M059J (cell line): ENCODE results near the gene SPRING1. TPM values are rescaled to one million over a fixed set of nuclear protein-coding genes. Genes with fewer than 3 reads are reported as not detected.

Experiments used
- DNase-seq: peaks from one replicate; pipeline ENCODE4 v3.0.0-alpha.2; 2012; ENCODE audit warnings: low read depth
- total RNA-seq: library from RNA; depleted of rRNA; stranded (reverse); fragments of >200 nt; shearing (Covaris generic); gene quantifications from 2 replicates; pipeline ENCODE4 v1.2.3, GENCODE V29; 2014

The SPRING1 gene
- total RNA-seq, 1 experiment from 2014 or later: 28.3 TPM

- DNase-seq: no peak
These were observed 1.6 kb upstream of the SPRING1 start for GRCh38 chr12:116739381-116739887.

GRCh38 chr12:116736962-116737773, 701 bp downstream of the SPRING1 start:
- peak; percentile 7 for DNase-seq

- DNase-seq: no peak
These were observed 1.8 kb downstream of the SPRING1 start for GRCh38 chr12:116735951-116736599.

GRCh38 chr12:116735084-116735483, 2.8 kb downstream of the SPRING1 start:
- no peak for DNase-seq

GRCh38 chr12:116734156-116734768, 3.6 kb downstream of the SPRING1 start:
- DNase-seq: no peak

DNA sequence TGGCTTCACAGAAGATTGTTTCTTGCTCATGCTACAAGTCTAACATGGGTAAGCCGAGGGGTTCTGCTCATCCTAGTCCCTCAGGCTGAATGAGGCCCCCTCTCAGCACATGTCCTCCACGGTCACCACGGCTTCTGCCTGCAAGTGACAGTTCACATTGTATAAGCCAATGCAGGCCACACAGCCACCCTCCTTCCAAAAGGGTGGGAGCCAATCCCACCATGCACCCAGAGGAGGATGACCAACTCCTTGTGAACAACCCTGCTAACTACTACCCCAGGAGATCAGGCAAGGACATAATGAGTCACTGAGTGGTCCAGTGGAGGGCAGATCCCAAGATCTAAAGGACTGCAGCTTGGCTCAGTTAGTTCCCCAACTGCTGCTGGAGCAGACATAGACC, 6.1 kb downstream of the SPRING1 start:
- no peak for DNase-seq

DNA sequence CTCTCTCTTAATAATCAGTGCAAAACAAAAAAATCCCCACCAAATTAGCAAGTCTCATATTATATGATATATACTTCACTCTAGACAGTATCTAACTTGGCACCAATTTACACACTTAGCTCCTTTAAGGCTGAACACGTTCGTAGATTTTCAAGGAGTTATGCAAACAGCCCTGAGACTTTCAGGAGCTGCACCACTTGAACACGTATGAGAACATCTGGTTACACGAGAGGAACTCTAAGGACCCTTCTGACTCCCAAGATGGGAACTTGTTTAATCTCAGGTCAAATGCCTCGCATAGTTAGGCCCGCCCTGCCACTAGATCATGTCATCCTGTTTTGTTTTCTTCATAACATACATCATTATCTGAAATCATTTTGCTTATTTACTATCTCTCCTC, 10.0 kb downstream of the SPRING1 start:
- no peak for DNase-seq

- no peak for DNase-seq
These were observed 10.6 kb downstream of the SPRING1 start for GRCh38 chr12:116727261-116727660.

GRCh38 chr12:116726694-116727093, 11.2 kb downstream of the SPRING1 start:
- no peak for DNase-seq

- no peak for DNase-seq
These were observed 15.6 kb downstream of the SPRING1 start for GRCh38 chr12:116722245-116722644.

DNA sequence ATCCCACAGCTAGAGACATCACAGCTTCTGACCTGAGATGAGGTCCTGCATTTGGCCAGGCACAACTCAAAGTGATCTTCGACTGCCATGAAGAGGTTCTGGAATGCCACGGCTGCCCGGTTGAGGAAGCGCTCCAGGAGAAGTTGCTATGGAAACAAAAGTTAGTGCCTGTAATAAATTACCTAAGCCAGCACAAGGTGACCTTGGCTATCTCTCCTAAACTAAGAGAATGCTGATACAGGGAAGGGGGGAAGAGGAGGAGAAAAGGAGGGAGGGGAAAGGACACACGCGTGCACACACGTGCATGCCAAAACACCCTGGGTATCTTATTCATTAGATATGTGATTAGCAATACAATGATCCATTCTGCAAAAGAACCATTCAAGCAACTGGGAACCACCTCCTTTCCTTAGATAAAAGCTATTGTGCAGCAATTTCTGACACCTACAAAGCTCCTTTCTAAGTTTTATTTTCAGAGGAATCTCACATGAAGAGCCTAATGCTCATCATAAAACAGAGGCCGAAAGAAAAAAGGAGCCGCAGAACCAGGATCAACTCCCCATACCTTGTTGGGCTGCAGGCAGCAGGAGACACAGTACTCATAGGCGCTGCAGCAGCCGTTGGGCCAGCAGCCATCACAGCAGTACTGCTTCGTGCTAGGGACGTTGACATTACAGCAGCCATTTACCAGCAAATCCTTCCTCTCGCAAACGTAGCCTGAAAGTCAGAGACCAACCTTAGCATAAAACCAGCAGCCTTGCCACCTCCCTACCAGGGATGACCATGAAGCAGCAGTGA, 17.9 kb downstream of the SPRING1 start:
- DNase-seq: no peak

DNA sequence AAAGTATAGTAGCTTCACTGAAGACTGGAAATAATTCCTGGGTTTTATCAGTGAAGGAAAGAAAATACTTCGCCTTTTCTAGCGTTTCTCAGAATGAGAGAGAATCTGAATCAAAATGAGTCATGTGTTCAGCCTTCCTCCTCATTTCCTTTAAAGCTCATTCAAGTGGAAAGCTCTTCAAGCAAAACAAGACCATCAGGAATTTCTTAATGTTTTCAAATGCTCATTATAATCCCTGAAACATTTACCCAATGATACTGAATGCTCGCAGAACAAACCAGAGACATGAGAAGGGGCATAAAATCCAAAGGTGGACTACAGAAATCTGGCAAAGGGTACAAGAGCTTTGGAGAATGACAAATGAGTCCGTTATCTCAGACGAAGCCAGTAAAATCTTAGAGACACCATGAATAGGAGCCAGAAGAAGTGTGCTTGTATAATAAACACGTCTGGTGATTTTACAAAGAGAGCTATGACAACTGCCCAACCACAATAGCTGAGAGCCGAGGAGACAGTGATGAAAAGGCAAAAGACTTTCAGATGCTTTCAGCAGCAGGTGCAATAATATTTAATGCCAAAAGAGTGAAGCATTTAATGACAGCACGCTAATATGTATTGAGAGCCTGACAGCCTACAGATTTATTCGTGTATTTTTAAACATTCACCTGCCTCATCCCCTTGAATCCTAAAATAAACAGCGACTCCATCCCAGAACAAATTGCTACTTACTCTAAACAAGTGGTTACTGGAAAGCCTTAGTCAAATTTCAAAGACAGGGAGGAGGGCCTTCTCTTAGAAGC, 19.0 kb downstream of the SPRING1 start:
- peak; percentile 70 for DNase-seq

DNA sequence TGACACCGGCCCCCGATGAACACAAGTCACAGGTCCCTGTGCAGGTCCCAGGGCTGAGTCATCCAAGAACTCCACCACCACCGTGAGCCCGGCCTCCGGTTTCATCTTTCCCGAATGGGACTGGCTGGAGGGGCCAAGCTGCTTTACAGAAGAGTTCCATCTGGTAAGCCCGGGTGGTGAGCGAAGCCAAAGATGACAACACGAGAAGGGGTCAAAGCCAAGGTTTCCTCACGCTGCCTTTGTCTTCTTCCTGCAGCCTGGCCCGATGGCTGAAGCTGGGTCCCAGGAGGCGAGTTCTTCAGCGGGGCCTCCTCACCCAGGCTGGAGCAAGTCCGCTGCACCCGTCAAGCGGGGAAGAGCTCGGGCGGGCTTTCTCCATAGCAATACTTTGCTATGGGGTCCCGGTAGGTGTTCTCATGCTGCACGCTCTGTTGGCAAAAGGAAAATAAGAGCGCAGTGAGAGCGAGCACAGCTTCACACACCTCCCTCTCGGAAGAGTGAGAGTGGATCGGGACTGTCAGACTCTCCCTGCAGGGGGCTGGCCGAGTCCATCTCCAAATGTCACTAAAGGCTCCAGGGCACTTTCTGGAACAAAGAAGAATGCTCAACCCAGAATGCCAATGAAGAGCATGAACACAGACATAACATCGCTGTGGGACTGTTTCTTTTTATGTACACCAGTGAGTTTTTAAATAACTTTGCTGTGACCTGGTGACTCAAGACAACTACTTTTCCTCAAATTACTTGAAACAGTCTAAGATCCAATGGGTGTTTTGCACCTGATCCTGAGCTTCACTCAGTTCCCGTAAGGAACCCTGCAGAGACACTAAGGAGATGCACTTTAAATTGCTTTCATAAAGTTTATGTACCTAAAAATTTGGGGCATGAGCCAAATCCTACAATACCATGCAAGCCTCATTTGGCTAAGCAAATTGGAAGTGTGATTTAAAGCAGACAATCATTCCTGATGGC, 20.1 kb downstream of the SPRING1 start:
- DNase-seq: peak; percentile 60

DNA sequence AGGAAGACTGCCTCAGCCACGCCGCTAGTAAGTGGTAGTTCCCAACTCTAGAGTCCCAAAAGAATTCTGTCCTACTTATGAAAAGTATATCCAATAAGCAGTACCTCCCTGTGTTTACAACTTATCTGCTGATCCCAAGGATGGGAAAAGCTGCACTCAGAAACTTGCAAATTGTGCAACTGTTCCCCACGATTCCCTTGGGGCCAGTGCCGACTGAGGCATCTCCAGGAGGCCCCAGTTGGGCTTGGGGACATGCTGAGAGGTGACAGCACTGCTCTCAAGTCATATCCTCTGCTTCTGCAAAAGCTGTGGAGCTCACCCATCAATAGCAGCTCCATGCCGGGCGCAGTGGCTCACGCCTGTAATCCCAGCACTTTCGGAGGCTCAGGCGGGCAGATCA, 23.7 kb downstream of the SPRING1 start:
- DNase-seq: no peak

GRCh38 chr12:116713527-116713926, 24.3 kb downstream of the SPRING1 start:
- no peak for DNase-seq

DNA sequence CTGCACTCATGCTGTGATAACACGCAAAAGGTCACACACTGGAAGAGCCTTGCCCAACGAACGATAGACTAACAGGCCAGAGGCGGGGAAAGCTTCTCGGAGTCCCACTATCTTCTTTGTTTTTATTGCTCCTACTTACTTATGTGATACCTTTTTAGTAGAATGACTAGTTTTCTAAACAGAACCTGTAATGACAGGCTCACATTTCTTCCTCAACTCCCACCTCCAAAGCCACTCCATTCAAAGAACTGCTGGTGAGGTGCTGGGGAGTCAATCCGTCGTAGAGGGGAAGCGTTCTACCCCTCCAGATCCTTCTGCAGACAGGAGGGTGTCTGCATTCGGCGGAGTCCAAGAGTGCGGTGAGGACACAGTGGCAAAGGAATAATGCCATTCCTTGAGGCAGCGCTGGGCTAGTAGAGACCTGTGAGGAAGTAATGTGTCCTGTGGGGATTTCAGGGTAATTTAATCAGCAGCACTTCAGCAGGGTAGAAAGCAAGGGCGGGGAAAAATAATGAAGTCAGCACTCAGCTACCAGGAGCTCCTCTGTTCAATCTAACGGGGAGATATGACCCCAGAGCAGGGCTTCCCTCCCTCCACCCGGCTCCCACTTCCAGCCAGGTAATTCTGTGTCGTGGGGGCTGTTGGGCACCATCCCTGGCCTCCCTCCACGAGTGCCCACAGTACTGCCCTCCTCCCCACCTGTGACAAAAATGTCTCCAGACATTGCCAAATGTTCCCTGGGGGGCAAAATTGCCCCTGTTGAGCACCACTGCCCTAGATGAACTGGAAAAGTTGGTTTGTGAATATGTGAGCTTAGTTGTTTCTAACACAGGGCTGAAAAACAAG, 25.2 kb downstream of the SPRING1 start:
- DNase-seq: no peak

DNA sequence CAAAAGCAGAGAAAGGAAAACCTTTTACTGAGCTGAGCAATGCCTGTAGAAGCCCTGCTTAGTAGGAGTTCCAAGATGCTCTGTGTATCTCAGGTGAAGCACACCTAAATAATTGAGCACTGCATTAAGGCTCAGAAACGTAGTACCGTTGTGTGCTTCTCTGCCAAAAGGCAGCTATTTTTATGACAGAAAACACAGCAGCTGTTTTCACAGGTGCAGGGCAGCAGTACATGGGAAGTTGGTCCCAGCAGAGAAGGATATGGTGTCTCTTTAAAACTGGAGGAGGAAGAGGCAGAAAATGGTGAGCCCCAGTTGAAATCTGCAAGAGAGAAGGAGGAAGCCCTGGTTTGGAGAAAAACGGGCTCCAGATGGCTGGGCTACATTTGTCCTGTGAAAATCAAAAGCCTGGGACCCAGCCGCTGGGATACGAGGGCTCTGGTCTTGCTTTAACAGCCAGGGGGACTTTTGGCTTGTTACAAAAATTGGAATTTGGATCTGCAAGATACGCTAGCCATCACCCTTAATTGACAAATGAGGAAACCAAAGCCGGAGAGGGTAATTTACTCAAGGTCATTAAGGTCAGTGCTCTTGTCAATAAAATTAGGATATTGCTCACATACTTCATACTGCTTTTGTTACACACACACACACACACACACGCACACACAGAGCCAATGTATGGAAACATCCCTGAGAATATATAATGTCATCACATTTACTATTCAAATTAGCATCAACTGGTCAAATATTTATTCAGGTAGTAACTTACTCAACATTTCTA, 27.3 kb downstream of the SPRING1 start:
- no peak for DNase-seq

DNA sequence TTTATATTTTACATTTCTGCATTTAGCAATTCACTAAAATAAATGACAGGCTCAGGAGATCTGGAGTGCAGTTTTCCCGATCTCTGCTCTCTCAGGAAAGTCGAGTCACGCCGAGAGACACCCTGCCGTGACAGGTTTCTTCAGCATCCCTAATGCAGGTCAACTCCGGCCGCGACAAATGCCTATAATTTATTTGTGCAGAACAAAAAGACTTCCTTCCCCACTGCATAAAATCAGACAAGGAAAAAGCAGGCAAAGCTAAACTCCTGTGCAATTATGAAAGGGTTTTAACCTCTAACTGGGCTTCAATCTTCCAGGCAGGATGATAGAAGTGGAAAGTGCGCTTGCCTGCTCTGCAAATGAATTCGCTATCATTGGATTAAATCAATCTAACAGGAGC, 28.1 kb downstream of the SPRING1 start:
- no peak for DNase-seq
